A549 (cell line): ENCODE data around the gene CTXN2. TPM values are rescaled to one million over a fixed set of nuclear protein-coding genes. Genes with fewer than 3 reads are reported as not detected.

ENCODE experiments used
- ATAC-seq, 2 experiments: fragments of 200-7000 bp in 1 of 2; fragments of >200 bp in 1 of 2; cut with Nextera tagmentation in 1 of 2; cut with Tn5 transposase in 1 of 2; 3 replicates each; pipeline versions ENCODE4 v1.8.0 to v1.9.1; 2018 to 2020; ENCODE audit warnings: mild to moderate bottlenecking in 1 of 2, moderate library complexity in 1 of 2
- CTCF ChIA-PET: fragments of 300-600 bp; sonication (Branson Sonifier 250); formaldehyde crosslinking; extraction: SDS; loops from one replicate; lab custom pipeline; 2021; ENCODE audit warnings: antibody characterized with exemption, inconsistent platforms; lab: Yijun Ruan, JAX
- POLR2A ChIA-PET: fragments of 350-600 bp; formaldehyde crosslinking; extraction: SDS; loops from one replicate; lab custom pipeline; 2021; ENCODE audit warnings: antibody characterized with exemption, inconsistent platforms; lab: Yijun Ruan, JAX
- DNase-seq, 2 experiments: peaks; one replicate each; pipeline versions ENCODE4 v3.0.0 to v3.0.0-alpha.2; 2011 to 2016; ENCODE audit warnings: low read depth in 1 of 2, low spot score in 1 of 2
- FAIRE-seq: peaks from 2 replicates; lab custom pipeline; 2011; peaks lifted over from hg19 to GRCh38; lab: Jason Lieb, UNC
- H3K27ac ChIP-seq, 2 experiments: fragments of >200 bp; sonication (Bioruptor Twin); formaldehyde crosslinking; 3 replicates each; pipeline ENCODE4 v1.5.1; 2016 to 2017
- H3K4me1 ChIP-seq: fragments of >200 bp; sonication (Bioruptor Twin); formaldehyde crosslinking; 3 replicates; pipeline ENCODE4 v1.6.1; 2016
- H3K4me2 ChIP-seq: fragments of >200 bp; sonication (Bioruptor Twin); formaldehyde crosslinking; 3 replicates; pipeline ENCODE4 v1.6.1; 2016
- H3K4me3 ChIP-seq: fragments of >200 bp; sonication (Bioruptor Twin); formaldehyde crosslinking; 3 replicates; pipeline ENCODE4 v1.5.1; 2016
- H3K9me3 ChIP-seq: fragments of >200 bp; sonication (Bioruptor Twin); formaldehyde crosslinking; 3 replicates; pipeline ENCODE4 v1.6.1; 2016
- ATOH8 ChIP-seq: fragments of 250-450 bp; sonication (Bioruptor Pico); IDR thresholded peaks from 2 replicates; pipeline ENCODE4 v1.5.0; 2020; ENCODE audit warnings: low read depth, mild to moderate bottlenecking, moderate library complexity
- BCL3 ChIP-seq: fragments of >200 bp; sonication (Bioruptor Twin); formaldehyde crosslinking; IDR thresholded peaks from 3 replicates; pipeline ENCODE4 v1.6.1; 2016
- CHD4 ChIP-seq: fragments of 200-600 bp; sonication (generic); IDR thresholded peaks from 2 replicates; pipeline ENCODE4 v1.6.1; 2016; ENCODE audit warnings: antibody characterized with exemption, mild to moderate bottlenecking, borderline replicate concordance
- E2F6 ChIP-seq: IDR thresholded peaks from 2 replicates; pipeline ENCODE4 v1.6.1; 2012; ENCODE audit warnings: low read depth, borderline replicate concordance
- EHMT2 ChIP-seq: fragments of 200-600 bp; sonication (generic); IDR thresholded peaks from 2 replicates; pipeline ENCODE4 v1.6.1; 2016; ENCODE audit warnings: antibody characterized with exemption, low read depth, mild to moderate bottlenecking, moderate library complexity
- ESRRA ChIP-seq: fragments of 150-350 bp; IDR thresholded peaks from 2 replicates; pipeline ENCODE4 v1.6.1; 2014; ENCODE audit warnings: mild to moderate bottlenecking, low read length, borderline replicate concordance
- HDAC2 ChIP-seq: fragments of 200-600 bp; sonication (generic); IDR thresholded peaks from 2 replicates; pipeline ENCODE4 v1.6.1; 2016
- HES2 ChIP-seq: fragments of >200 bp; sonication (Bioruptor Twin); formaldehyde crosslinking; IDR thresholded peaks from 2 replicates; pipeline ENCODE4 v1.6.1; 2016
- HOXA7 ChIP-seq: fragments of 250-450 bp; sonication (Bioruptor Pico); IDR thresholded peaks from 2 replicates; pipeline ENCODE4 v1.5.0; 2020; ENCODE audit warnings: mild to moderate bottlenecking, moderate library complexity
- HOXB13 ChIP-seq: fragments of 250-450 bp; sonication (Bioruptor Pico); IDR thresholded peaks from 2 replicates; pipeline ENCODE4 v1.5.0; 2020; ENCODE audit warnings: low read depth, mild to moderate bottlenecking, moderate library complexity
- JUN ChIP-seq, 2 experiments: fragments of >200 bp; sonication (Bioruptor Twin); formaldehyde crosslinking; IDR thresholded peaks; 2 replicates in 1 of 2; 3 replicates in 1 of 2; pipeline ENCODE4 v1.6.1; 2016 to 2017
- MAZ ChIP-seq: fragments of 150-350 bp; IDR thresholded peaks from 2 replicates; pipeline ENCODE4 v1.6.1; 2014; ENCODE audit warnings: antibody characterized with exemption, low read depth, low read length, borderline replicate concordance
- NFE2L2 ChIP-seq: fragments of 150-350 bp; conservative IDR thresholded peaks from 2 replicates; pipeline ENCODE4 v1.6.1; 2014; ENCODE audit warnings: low read length
- NPAS2 ChIP-seq: fragments of 250-450 bp; sonication (Bioruptor Pico); IDR thresholded peaks from 2 replicates; pipeline ENCODE4 v1.8.0; 2022; ENCODE audit warnings: mild to moderate bottlenecking, moderate library complexity, borderline replicate concordance
- NR3C1 ChIP-seq: fragments of >200 bp; sonication (Bioruptor Twin); formaldehyde crosslinking; IDR thresholded peaks from 3 replicates; pipeline ENCODE4 v1.6.1; 2017
- RAD21 ChIP-seq, 2 experiments: fragments of >200 bp in 1 of 2; sonication (Bioruptor Twin) in 1 of 2; formaldehyde crosslinking in 1 of 2; IDR thresholded peaks in 1 of 2; conservative IDR thresholded peaks in 1 of 2; 2 replicates in 1 of 2; 3 replicates in 1 of 2; pipeline ENCODE4 v1.6.1; 2012 to 2018; ENCODE audit warnings: inconsistent platforms in 1 of 2
- RCOR1 ChIP-seq: fragments of 150-350 bp; IDR thresholded peaks from 2 replicates; pipeline ENCODE4 v1.6.1; 2014; ENCODE audit warnings: antibody characterized with exemption, low read length, low read depth
- REST ChIP-seq: fragments of 200-600 bp; sonication (generic); IDR thresholded peaks from 2 replicates; pipeline ENCODE4 v1.6.1; 2016; ENCODE audit warnings: antibody characterized with exemption, mild to moderate bottlenecking, moderate library complexity
- TFCP2L1 ChIP-seq: fragments of 250-450 bp; sonication (Bioruptor Pico); IDR thresholded peaks from 2 replicates; pipeline ENCODE4 v1.5.0; 2021; ENCODE audit warnings: mild to moderate bottlenecking
- USF2 ChIP-seq: fragments of 450-650 bp; IDR thresholded peaks from 2 replicates; pipeline ENCODE4 v1.6.1; 2014; ENCODE audit warnings: antibody characterized with exemption
- ZC3H11A ChIP-seq: fragments of 450-650 bp; IDR thresholded peaks from 2 replicates; pipeline ENCODE4 v1.6.1; 2014; ENCODE audit warnings: antibody characterized with exemption, mild to moderate bottlenecking
- ZNF302 ChIP-seq: fragments of 250-450 bp; sonication (Bioruptor Pico); IDR thresholded peaks from 2 replicates; pipeline ENCODE4 v1.9.0; 2021; ENCODE audit warnings: inconsistent platforms, mild to moderate bottlenecking, moderate library complexity
- WGBS: methylation state at CpG from one replicate; pipeline ENCODE4 v1.1.6; 2017; ENCODE audit errors: missing lambda C conversion rate; 5-methylcytosine and 5-hydroxymethylcytosine counted together
- polyA plus RNA-seq, 4 experiments: library from polyadenylated mRNA; depleted of rRNA in 3 of 4; stranded (reverse); fragments of >200 nt; fragmentation: RNase III in 1 of 4; extraction: RNeasy Plus Mini Kit Qiagen cat#74134 plus additional on column Dnase treatment in 1 of 4; gene quantifications; 2 replicates in 3 of 4; 3 replicates in 1 of 4; pipeline ENCODE4 v1.2.3, GENCODE V29; 2011 to 2017

Gene CTXN2
- polyA plus RNA-seq, 2 of the 4 experiments (the other 2 are of a cell fraction) = not detected

GRCh38 chr15:48222627-48223026, 31.2 kb downstream of the CTXN2 start:
- 0% methylated on average over 1 of the region's 1 CpG for WGBS
- Histone ChIP-seq H3K4me3 (no peak overlapping the region), H3K4me1 (no peaks in the 10 kb centered on the region), H3K4me2 (no peak overlapping the region), H3K9me3 (no peaks in the 10 kb centered on the region), H3K27ac (no peak overlapping the region)
- ChIA-PET CTCF (no interaction called here), POLR2A (no interaction called here)
- TF ChIP-seq USF2 = no peak
- TF ChIP-seq ATOH8 (CRISPR knock-in tag) = no peak
- no peak for TF ChIP-seq ZNF302 (CRISPR knock-in tag)
- no peak for TF ChIP-seq REST
- TF ChIP-seq BCL3 = no peak
- TF ChIP-seq HOXB13 (CRISPR knock-in tag) = no peak
- no peak for TF ChIP-seq NPAS2 (CRISPR knock-in tag)
- TF ChIP-seq TFCP2L1 (CRISPR knock-in tag) = no peak
- no peak for TF ChIP-seq RCOR1
- DNase-seq (no peak), ATAC-seq (no peak), FAIRE-seq (no peak)

GRCh38 chr15:48225771-48226170, 34.3 kb downstream of the CTXN2 start:
- FAIRE-seq = no peak
- CTCF ChIA-PET = no interaction called here
- no peak overlapping the region for H3K4me3 ChIP-seq
- no peak overlapping the region for H3K27ac ChIP-seq
- ATAC-seq = no peak
- 15% methylated on average over 3 of the region's 3 CpGs for whole genome bisulfite sequencing
- H3K4me1 ChIP-seq = no peaks in the 10 kb centered on the region
- POLR2A ChIA-PET = no interaction called here
- TF ChIP-seq NPAS2 (CRISPR knock-in tag) (no peak), CHD4 (no peak), ZC3H11A (no peak), HDAC2 (no peak), RAD21 (conservative IDR thresholded peaks at IDR 0.05 in 1 of 2, IDR thresholded peaks at IDR 0.05 in 1 of 2) (no peak), NR3C1 (no peak), HOXB13 (CRISPR knock-in tag) (no peak), MAZ (no peak), HES2 (no peak), HOXA7 (CRISPR knock-in tag) (no peak), EHMT2 (no peak), NFE2L2 (no peak), ESRRA (no peak), BCL3 (no peak), E2F6 (no peak), JUN (IDR thresholded peaks at IDR 0.05) (no peak)
- no peak for DNase-seq
- no peaks in the 10 kb centered on the region for H3K9me3 ChIP-seq
- H3K4me2 ChIP-seq = no peak overlapping the region
